ENCODE results near the gene ARGFX.

DNA sequence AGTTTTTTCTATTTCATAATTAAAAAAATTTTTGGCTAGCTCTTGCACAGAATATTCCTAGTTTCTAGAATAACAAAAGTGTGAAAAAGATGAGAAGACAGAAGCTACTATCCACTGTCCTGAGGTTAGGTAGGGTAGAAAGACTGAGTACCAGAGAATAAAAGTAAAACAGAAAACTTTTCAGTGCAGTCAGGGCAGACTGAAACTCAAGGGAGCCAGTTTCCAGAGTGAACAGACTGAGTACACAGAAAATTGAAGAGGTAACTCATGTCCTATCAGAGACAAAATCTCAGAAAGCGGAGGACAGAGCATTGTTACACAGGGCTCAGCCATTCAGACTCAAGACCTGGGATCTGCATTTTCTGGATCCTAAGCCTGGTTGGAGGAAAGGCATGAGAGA, 16.7 kb downstream of the ARGFX start:
- TF ChIP-seq CTCF (optimal IDR thresholded peaks at IDR 0.05 in 1 of 3, IDR thresholded peaks at IDR 0.05 in 1 of 3, conservative IDR thresholded peaks at IDR 0.05 in 1 of 3; ENCODE audit: extremely low read depth in 1 of 3, insufficient read depth in 2 of 3, low read length in 3 of 3) (no peak), EZH2 (IDR thresholded peaks at IDR 0.05; ENCODE audit: low read length) (no peak)

All from keratinocyte (primary cell).